Karpas-422 (cell line): ENCODE data around the gene SPIB. TPM values are rescaled to one million over a fixed set of nuclear protein-coding genes. Genes with fewer than 3 reads are reported as not detected.

Experiments used
- DNase-seq: peaks from one replicate; pipeline ENCODE4 v3.0.0-alpha.2; 2015
- H2AFZ ChIP-seq: fragments of 200-600 bp; sonication (generic); 2 replicates; pipeline ENCODE4 v1.6.1; 2014; ENCODE audit warnings: antibody characterized with exemption, low read length, mixed read lengths
- H3K27ac ChIP-seq: fragments of 200-600 bp; sonication (generic); 2 replicates; pipeline ENCODE4 v1.5.1; 2014; ENCODE audit warnings: mild to moderate bottlenecking, low read length, moderate library complexity
- H3K27me3 ChIP-seq: fragments of 200-600 bp; sonication (generic); 2 replicates; pipeline ENCODE4 v1.6.1; 2014; ENCODE audit warnings: low read length, mixed read lengths
- H3K36me3 ChIP-seq: fragments of 200-600 bp; sonication (generic); 2 replicates; pipeline ENCODE4 v1.6.1; 2014; ENCODE audit warnings: low read length, mixed read lengths; ENCODE audit not compliant: insufficient read depth
- H3K4me1 ChIP-seq: fragments of 200-600 bp; sonication (generic); 2 replicates; pipeline ENCODE4 v1.6.1; 2014; ENCODE audit warnings: mild to moderate bottlenecking, low read length, mixed read lengths
- H3K4me2 ChIP-seq: fragments of 200-600 bp; sonication (generic); 2 replicates; pipeline ENCODE4 v1.6.1; 2014; ENCODE audit warnings: low read length, low read depth, mild to moderate bottlenecking; ENCODE audit not compliant: poor library complexity, severe bottlenecking
- H3K4me3 ChIP-seq: fragments of 200-600 bp; sonication (generic); 2 replicates; pipeline ENCODE4 v1.5.1; 2014; ENCODE audit warnings: mild to moderate bottlenecking, antibody characterized with exemption, low read length, mixed read lengths
- H3K79me2 ChIP-seq: fragments of 200-600 bp; sonication (generic); 2 replicates; pipeline ENCODE4 v1.6.1; 2014; ENCODE audit warnings: mild to moderate bottlenecking, low read length, mixed read lengths
- H3K9ac ChIP-seq: fragments of 200-600 bp; sonication (generic); 2 replicates; pipeline ENCODE4 v1.6.0; 2014; ENCODE audit warnings: low read length
- H3K9me2 ChIP-seq: fragments of 200-600 bp; sonication (generic), shearing (Covaris generic); replicated peaks from 2 replicates; pipeline ENCODE4 v1.6.0; 2014; ENCODE audit warnings: mild to moderate bottlenecking, low read length, moderate library complexity; ENCODE audit not compliant: insufficient read depth
- H3K9me3 ChIP-seq: fragments of 300-700, 200-600 bp; sonication (generic); 2 replicates; pipeline ENCODE4 v1.6.1; 2014; ENCODE audit warnings: low read length, mixed read lengths
- H4K20me1 ChIP-seq: fragments of 200-600 bp; sonication (generic); 2 replicates; pipeline ENCODE4 v1.6.1; 2014; ENCODE audit warnings: mild to moderate bottlenecking, antibody characterized with exemption, low read length, low read depth; ENCODE audit not compliant: insufficient read depth
- total RNA-seq: library from RNA; depleted of rRNA; stranded (reverse); fragments of >200 nt; shearing (Covaris generic); gene quantifications from 2 replicates; pipeline ENCODE4 v1.2.3, GENCODE V29; 2014; ENCODE audit warnings: low replicate concordance

Gene SPIB
- total RNA-seq, 1 experiment from 2014 or later = 239 TPM

GRCh38 chr19:50427997-50428425, 9.3 kb downstream of the SPIB start:
- Histone ChIP-seq H2AFZ (no peak overlapping the region), H3K4me3 (no peak overlapping the region), H3K4me1 (peaks cover 49% of the 10 kb centered on the region), H3K9ac (no peak overlapping the region), H3K27ac (no peak overlapping the region), H3K79me2 (no peaks in the 10 kb centered on the region), H3K4me2 (no peak overlapping the region), H3K36me3 (peaks cover 30% of the 10 kb centered on the region), H3K27me3 (no peaks in the 10 kb centered on the region), H3K9me2 (no peaks in the 10 kb centered on the region), H4K20me1 (peaks cover 12% of the 10 kb centered on the region; the same call in 1 of the 2 replicates), H3K9me3 (no peaks in the 10 kb centered on the region)
- no peak for DNase-seq

GRCh38 chr19:50428772-50429463, 10.2 kb downstream of the SPIB start:
- H2AFZ ChIP-seq = no peak overlapping the region
- H3K9me2 ChIP-seq = no peaks in the 10 kb centered on the region
- DNase-seq = peak; percentile 66
- H3K79me2 ChIP-seq = no peaks in the 10 kb centered on the region
- no peaks in the 10 kb centered on the region for H3K9me3 ChIP-seq
- H3K36me3 ChIP-seq = peaks cover 21% of the 10 kb centered on the region
- H3K4me1 ChIP-seq = peaks cover 54% of the 10 kb centered on the region
- H4K20me1 ChIP-seq = peaks cover 4% of the 10 kb centered on the region; the same call in 1 of the 2 replicates
- H3K9ac ChIP-seq = no peak overlapping the region
- H3K4me2 ChIP-seq = no peak overlapping the region
- no peaks in the 10 kb centered on the region for H3K27me3 ChIP-seq
- peak overlapping the region; percentile 94 for H3K27ac ChIP-seq
- H3K4me3 ChIP-seq = no peak overlapping the region

- peak overlapping the region; percentile 70 for H3K4me3 ChIP-seq
- H3K9me2 ChIP-seq = no peaks in the 10 kb centered on the region
- no peaks in the 10 kb centered on the region for H3K27me3 ChIP-seq
- peaks cover 17% of the 10 kb centered on the region; the same call in 1 of the 2 replicates for H3K36me3 ChIP-seq
- H3K4me2 ChIP-seq = peak overlapping the region; percentile 97
- no peak overlapping the region for H2AFZ ChIP-seq
- H3K27ac ChIP-seq = peak overlapping the region; percentile 94
- H3K79me2 ChIP-seq = no peaks in the 10 kb centered on the region
- peaks cover 74% of the 10 kb centered on the region for H3K4me1 ChIP-seq
- H3K9me3 ChIP-seq = no peaks in the 10 kb centered on the region
- H4K20me1 ChIP-seq = no peaks in the 10 kb centered on the region; the same call in 1 of the 2 replicates
- DNase-seq = peak; percentile 91
- H3K9ac ChIP-seq = peak overlapping the region; percentile 85
These were observed 12.2 kb downstream of the SPIB start for GRCh38 chr19:50430888-50431342.

GRCh38 chr19:50431343-50432220, 12.8 kb downstream of the SPIB start:
- no peaks in the 10 kb centered on the region for H3K9me2 ChIP-seq
- peaks cover 17% of the 10 kb centered on the region; the same call in 1 of the 2 replicates for H3K36me3 ChIP-seq
- DNase-seq = peak; percentile 96
- H3K79me2 ChIP-seq = no peaks in the 10 kb centered on the region
- H3K27me3 ChIP-seq = no peaks in the 10 kb centered on the region
- peak overlapping the region; percentile 94 for H3K27ac ChIP-seq
- H3K4me1 ChIP-seq = peaks cover 74% of the 10 kb centered on the region
- H3K9me3 ChIP-seq = no peaks in the 10 kb centered on the region
- no peaks in the 10 kb centered on the region; the same call in 1 of the 2 replicates for H4K20me1 ChIP-seq
- H3K9ac ChIP-seq = peak overlapping the region; percentile 85
- peak overlapping the region; percentile 97 for H3K4me2 ChIP-seq
- peak overlapping the region; percentile 17; the same call in 1 of the 2 replicates for H2AFZ ChIP-seq
- H3K4me3 ChIP-seq = peak overlapping the region; percentile 70

- H3K9ac ChIP-seq = peak within 1 kb of the TSS; percentile 85
These were observed 13.7 kb downstream of the SPIB start, which contains the start of gene MYBPC2 for GRCh38 chr19:50432221-50433028. TSS of gene MYBPC2 (plus strand) at chr19:50432892. CDS start at chr19:50432954, 62 bp downstream.

GRCh38 chr19:50433201-50434180, 14.8 kb downstream of the SPIB start:
- H3K4me2 ChIP-seq = peak overlapping the region; percentile 97
- peaks cover 69% of the 10 kb centered on the region for H3K4me1 ChIP-seq
- peak overlapping the region; percentile 63 for H3K9ac ChIP-seq
- H3K36me3 ChIP-seq = peaks cover 3% of the 10 kb centered on the region; the same call in 1 of the 2 replicates
- 0 out of 2 replicates have a peak, but pooled peaks cover 3% of the 10 kb centered on the region for H3K27me3 ChIP-seq
- no peaks in the 10 kb centered on the region for H3K9me3 ChIP-seq
- H3K27ac ChIP-seq = peak overlapping the region; percentile 94
- DNase-seq = peak; percentile 76
- no peak overlapping the region for H2AFZ ChIP-seq
- no peaks in the 10 kb centered on the region for H3K9me2 ChIP-seq
- peak overlapping the region; percentile 70 for H3K4me3 ChIP-seq
- no peaks in the 10 kb centered on the region; the same call in 1 of the 2 replicates for H4K20me1 ChIP-seq
- H3K79me2 ChIP-seq = no peaks in the 10 kb centered on the region

More at GRCh38 chr19:50432221-50433028, 13.7 kb downstream of the SPIB start, which contains the start of gene MYBPC2:
- Histone ChIP-seq H3K27ac (peak within 1 kb of the TSS; percentile 94), H4K20me1 (no peaks in the 10 kb centered on the region; the same call in 1 of the 2 replicates), H2AFZ (no peak within 1 kb of the TSS), H3K36me3 (peaks cover 11% of the 10 kb centered on the region; the same call in 1 of the 2 replicates), H3K79me2 (no peaks in the 10 kb centered on the region), H3K9me3 (no peaks in the 10 kb centered on the region), H3K27me3 (no peaks in the 10 kb centered on the region), H3K4me2 (peak within 1 kb of the TSS; percentile 97), H3K4me1 (peaks cover 74% of the 10 kb centered on the region), H3K9me2 (no peaks in the 10 kb centered on the region), H3K4me3 (peak within 1 kb of the TSS; percentile 70)
- DNase-seq = peak; percentile 94
